IMR-90 (cell line): ENCODE measurements around the gene PKD1L1. TPM values are rescaled to one million over a fixed set of nuclear protein-coding genes. Genes with fewer than 3 reads are reported as not detected.
A peak's percentile ranks its signal among the peaks of the same experiment; 100 is the strongest.

ENCODE experiments used
- ATAC-seq: fragments of 200-7000 bp; cut with Tn5 transposase; 2 replicates; pipeline ENCODE4 v1.9.1; 2020; ENCODE audit warnings: low read depth, mild to moderate bottlenecking, moderate library complexity
- BruUV-seq: library from RNA; stranded (reverse); fragments of 400-500 nt; replicated peaks from 2 replicates; lab custom pipeline; 2021; lab: Mats Ljungman, UMichigan
- CTCF ChIA-PET: fragments of 300-600 bp; formaldehyde crosslinking; extraction: SDS; loops from one replicate; lab custom pipeline; 2021; ENCODE audit warnings: antibody characterized with exemption; lab: Yijun Ruan, JAX
- POLR2A ChIA-PET: fragments of 300-600 bp; sonication (Branson Sonifier 250); formaldehyde crosslinking; loops from one replicate; lab custom pipeline; 2022; ENCODE audit warnings: antibody characterized with exemption; ENCODE audit not compliant: unreplicated experiment; lab: Charles Lee
- DNase-seq: peaks from one replicate; pipeline ENCODE4 v3.0.0; 2013
- H2AFZ ChIP-seq: replicated peaks from 2 replicates; pipeline ENCODE3; 2013; ENCODE audit warnings: low read length, mild to moderate bottlenecking; ENCODE audit not compliant: poor library complexity
- H2AK5ac ChIP-seq: 2 replicates; pipeline ENCODE4 v1.6.1; 2013; ENCODE audit warnings: low read depth, low read length, inconsistent platforms
- H2AK9ac ChIP-seq: replicated peaks from 2 replicates; pipeline ENCODE3; 2013; ENCODE audit warnings: mild to moderate bottlenecking, low read depth, low read length, moderate library complexity; ENCODE audit not compliant: poor library complexity
- H2BK120ac ChIP-seq: 2 replicates; pipeline ENCODE4 v1.6.1; 2013; ENCODE audit warnings: low read depth, low read length, inconsistent platforms
- H2BK15ac ChIP-seq: 3 replicates; pipeline ENCODE4 v1.6.1; 2013; ENCODE audit warnings: low read depth, low read length, inconsistent platforms
- H2BK20ac ChIP-seq: 2 replicates; pipeline ENCODE4 v1.6.1; 2013; ENCODE audit warnings: low read depth, mild to moderate bottlenecking, inconsistent platforms, low read length, moderate library complexity
- H2BK5ac ChIP-seq: 2 replicates; pipeline ENCODE4 v1.6.1; 2013; ENCODE audit warnings: mild to moderate bottlenecking, low read depth, low read length, inconsistent platforms; ENCODE audit not compliant: poor library complexity, severe bottlenecking
- H3K14ac ChIP-seq: replicated peaks from 2 replicates; pipeline ENCODE4 v1.6.1; 2013; ENCODE audit warnings: low read depth, low read length, inconsistent platforms
- H3K18ac ChIP-seq: 2 replicates; pipeline ENCODE4 v1.6.1; 2013; ENCODE audit warnings: low read depth, low read length, control low read depth
- H3K23ac ChIP-seq: 2 replicates; pipeline ENCODE4 v1.6.1; 2013; ENCODE audit warnings: low read depth, low read length, inconsistent platforms
- H3K27ac ChIP-seq: 2 replicates; pipeline ENCODE4 v1.5.1; 2013; ENCODE audit warnings: mild to moderate bottlenecking, control low read depth, low read length; ENCODE audit not compliant: insufficient read depth
- H3K27me3 ChIP-seq: 2 replicates; pipeline ENCODE4 v1.6.1; 2013; ENCODE audit warnings: low read length; ENCODE audit not compliant: control insufficient read depth, insufficient read depth
- H3K36me3 ChIP-seq: 2 replicates; pipeline ENCODE4 v1.6.1; 2013; ENCODE audit warnings: low read length, mixed read lengths; ENCODE audit not compliant: control insufficient read depth, insufficient read depth
- H3K4ac ChIP-seq: 2 replicates; pipeline ENCODE4 v1.6.1; 2013; ENCODE audit warnings: low read depth, low read length, inconsistent platforms
- H3K4me1 ChIP-seq: 2 replicates; pipeline ENCODE4 v1.6.1; 2013; ENCODE audit warnings: low read length, mixed read lengths; ENCODE audit not compliant: control insufficient read depth, insufficient read depth
- H3K4me2 ChIP-seq: 2 replicates; pipeline ENCODE4 v1.6.1; 2013; ENCODE audit warnings: low read depth, mild to moderate bottlenecking, control low read depth, low read length, moderate library complexity
- H3K4me3 ChIP-seq: 2 replicates; pipeline ENCODE4 v1.5.1; 2013; ENCODE audit warnings: low read depth, mild to moderate bottlenecking, control low read depth, low read length, moderate library complexity; ENCODE audit not compliant: insufficient read depth
- H3K56ac ChIP-seq: 2 replicates; pipeline ENCODE4 v1.6.1; 2013; ENCODE audit warnings: low read length, inconsistent platforms; ENCODE audit not compliant: insufficient read depth; ENCODE audit errors: extremely low read depth
- H3K79me1 ChIP-seq, 2 experiments: 2 replicates each; pipeline ENCODE4 v1.6.1; 2013; ENCODE audit warnings: low read length in 2 of 2, inconsistent platforms in 1 of 2, low read depth in 1 of 2
- H3K9ac ChIP-seq: 2 replicates; pipeline ENCODE4 v1.6.1; 2013; ENCODE audit warnings: low read depth, low read length, control low read depth
- H3K9me1 ChIP-seq: 2 replicates; pipeline ENCODE4 v1.6.1; 2013; ENCODE audit warnings: low read length, inconsistent platforms; ENCODE audit not compliant: insufficient read depth
- H3K9me3 ChIP-seq: 2 replicates; pipeline ENCODE4 v1.6.1; 2013; ENCODE audit warnings: low read length; ENCODE audit not compliant: control insufficient read depth, insufficient read depth
- H4K20me1 ChIP-seq: 2 replicates; pipeline ENCODE4 v1.6.1; 2013; ENCODE audit warnings: low read length, inconsistent platforms; ENCODE audit not compliant: insufficient read depth
- H4K5ac ChIP-seq: 2 replicates; pipeline ENCODE4 v1.6.1; 2013; ENCODE audit warnings: mild to moderate bottlenecking, low read depth, low read length, control low read depth
- H4K8ac ChIP-seq, 2 experiments: 2 replicates each; pipeline ENCODE4 v1.6.1; 2013; ENCODE audit warnings: low read depth in 2 of 2, low read length in 2 of 2, control low read depth in 1 of 2, inconsistent platforms in 1 of 2
- H4K91ac ChIP-seq: 2 replicates; pipeline ENCODE4 v1.6.1; 2013; ENCODE audit warnings: low read depth, low read length, inconsistent platforms; ENCODE audit not compliant: insufficient read depth
- BHLHE40 ChIP-seq: fragments of 150-350 bp; IDR thresholded peaks from 2 replicates; pipeline ENCODE4 v1.6.1; 2016; ENCODE audit warnings: mild to moderate bottlenecking, low read depth, low read length
- CEBPB ChIP-seq: IDR thresholded peaks from 2 replicates; pipeline ENCODE4 v1.6.1; 2012; ENCODE audit warnings: low read depth, low read length, improper control_type of control experiment
- CTCF ChIP-seq: conservative IDR thresholded peaks from 2 replicates; pipeline ENCODE4 v1.5.1; 2012; ENCODE audit warnings: mild to moderate bottlenecking, low read depth, low read length, improper control_type of control experiment
- MAZ ChIP-seq: IDR thresholded peaks from 2 replicates; pipeline ENCODE4 v1.6.1; 2012; ENCODE audit warnings: low read depth, mild to moderate bottlenecking, low read length, improper control_type of control experiment, moderate library complexity, borderline replicate concordance
- NFE2L2 ChIP-seq: fragments of 150-350 bp; IDR thresholded peaks from 2 replicates; pipeline ENCODE4 v1.6.1; 2016; ENCODE audit warnings: low read depth, mild to moderate bottlenecking, low read length
- POLR2A ChIP-seq: IDR thresholded peaks from 2 replicates; pipeline ENCODE4 v1.6.1; 2012; ENCODE audit warnings: mild to moderate bottlenecking, low read depth, low read length
- SMC3 ChIP-seq: fragments of 150-350 bp; IDR thresholded peaks from 2 replicates; pipeline ENCODE4 v1.6.1; 2016; ENCODE audit warnings: low read depth, mild to moderate bottlenecking, antibody characterized with exemption, low read length, moderate library complexity
- USF2 ChIP-seq: fragments of 150-350 bp; IDR thresholded peaks from 2 replicates; pipeline ENCODE4 v1.6.1; 2017; ENCODE audit warnings: mild to moderate bottlenecking, antibody characterized with exemption, low read length, low read depth
- WGBS, 2 experiments: methylation state at CpG; one replicate each; pipeline versions ENCODE4 v1.1.5 to v1.1.7; 2013; ENCODE audit warnings: missing lambda C conversion rate in 2 of 2; ENCODE audit not compliant: insufficient read length in 1 of 2; ENCODE audit errors: extremely low coverage in 2 of 2; 5-methylcytosine and 5-hydroxymethylcytosine counted together
- dilution Hi-C: fragments of 300-500 bp; cut with HindIII; formaldehyde crosslinking; loops from one replicate; pipeline ENCODE4 v1.14.3; 2018; ENCODE audit warnings: low sequenced_read_pairs; ENCODE audit not compliant: unreplicated experiment
- in situ Hi-C: fragments of 300-500 bp; cut with MboI; formaldehyde crosslinking; loops from 3 replicates; pipeline ENCODE4 v1.14.3; 2019; ENCODE audit warnings: low sequenced_read_pairs, inconsistent platforms, mixed read lengths
- intact Hi-C: fragments of 100-400 bp; cut with micrococcal nuclease; formaldehyde crosslinking; loops from 2 replicates; pipeline ENCODE4 v1.10.0; 2022
- polyA plus RNA-seq, 3 experiments: library from polyadenylated mRNA; depleted of rRNA; stranded (reverse); fragments of >200 nt; gene quantifications; 2 replicates each; pipeline ENCODE4 v1.2.3, GENCODE V29; 2012; ENCODE audit warnings: low replicate concordance in 1 of 3
- total RNA-seq: library from RNA; depleted of rRNA; stranded (reverse); fragments of >200 nt; gene quantifications from 2 replicates; pipeline ENCODE4 v1.2.3, GENCODE V29; 2012

Gene PKD1L1
- total and polyA plus RNA-seq, 2 of the 4 experiments (the other 2 are of a cell fraction) = under 0.01 to 0.15 TPM

GRCh38 chr7:47799524-47799923 is 148.7 kb downstream of the PKD1L1 start:
- H2AK5ac ChIP-seq = peak overlapping the region; percentile 84
- intact Hi-C loops (loop anchor here (5.0 kb wide), 1 partner anchor 147 kb away; no protein-coding TSS in a partner anchor), dilution Hi-C loops (no loop called here), in situ Hi-C loops (no loop called here)
- WGBS, 2 experiments = 66% methylated on average over 4 of the region's 6 CpGs; no CpG with 5 or more reads in 1 of the 2 experiments
- H3K4me3 ChIP-seq = no peak overlapping the region
- H2BK15ac ChIP-seq = peak overlapping the region; percentile 47; the same call in 1 of the 3 replicates
- H3K4me1 ChIP-seq = peaks cover 13% of the 10 kb centered on the region
- H3K18ac ChIP-seq = peak overlapping the region; percentile 63
- H3K4ac ChIP-seq = peak overlapping the region; percentile 66
- H4K20me1 ChIP-seq = no peaks in the 10 kb centered on the region
- peak overlapping the region; percentile 63 for H4K91ac ChIP-seq
- H3K56ac ChIP-seq = no peak overlapping the region
- DNase-seq (peak; percentile 50), ATAC-seq (no peak)
- peak overlapping the region; percentile 22 for H2BK5ac ChIP-seq
- no peak overlapping the region for H3K4me2 ChIP-seq
- peak overlapping the region; percentile 63; the same call in 1 of the 2 replicates for H4K5ac ChIP-seq
- peaks cover 4 to 12% of the 10 kb centered on the region in 2 experiments; a peak in 3 of 4 replicates for H3K79me1 ChIP-seq
- H2BK120ac ChIP-seq = peak overlapping the region; percentile 55
- TF ChIP-seq SMC3 (no peak), MAZ (no peak), CTCF (no peak), POLR2A (no peak), USF2 (no peak), BHLHE40 (no peak), NFE2L2 (no peak), CEBPB (no peak)
- ChIA-PET CTCF (no interaction called here), POLR2A (no interaction called here)
- H3K9me3 ChIP-seq = no peaks in the 10 kb centered on the region
- peak overlapping the region; percentile 4 to 22; a peak in 1 of 4 replicates for H4K8ac ChIP-seq
- no peaks in the 10 kb centered on the region for H3K36me3 ChIP-seq
- no peak overlapping the region for H2AFZ ChIP-seq
- peak overlapping the region; percentile 60; the same call in 1 of the 2 replicates for H2BK20ac ChIP-seq
- no peak overlapping the region for H3K23ac ChIP-seq
- no peak overlapping the region for H3K27ac ChIP-seq
- no peaks in the 10 kb centered on the region for H3K27me3 ChIP-seq
- no TSS peak for BruUV-seq
- H2AK9ac ChIP-seq = no peak overlapping the region
- H3K9me1 ChIP-seq = peaks cover 14% of the 10 kb centered on the region
- 0 out of 2 replicates have a peak overlapping the region, but pooled peaks have one; percentile 20 for H3K14ac ChIP-seq
- no peak overlapping the region for H3K9ac ChIP-seq
